Nucleus accumbens (tissue), 56 donors: ENCODE results near the gene MYB.

ENCODE experiments used
- DNase-seq, 56 donors: peaks; one replicate each; lab custom pipeline; 2025; lab: John Stamatoyannopoulos, UW

Gene MYB

GRCh38 chr6:135212935-135213334 lies 31.8 kb downstream of the MYB start:
- DNase-seq, result no peak

DNA sequence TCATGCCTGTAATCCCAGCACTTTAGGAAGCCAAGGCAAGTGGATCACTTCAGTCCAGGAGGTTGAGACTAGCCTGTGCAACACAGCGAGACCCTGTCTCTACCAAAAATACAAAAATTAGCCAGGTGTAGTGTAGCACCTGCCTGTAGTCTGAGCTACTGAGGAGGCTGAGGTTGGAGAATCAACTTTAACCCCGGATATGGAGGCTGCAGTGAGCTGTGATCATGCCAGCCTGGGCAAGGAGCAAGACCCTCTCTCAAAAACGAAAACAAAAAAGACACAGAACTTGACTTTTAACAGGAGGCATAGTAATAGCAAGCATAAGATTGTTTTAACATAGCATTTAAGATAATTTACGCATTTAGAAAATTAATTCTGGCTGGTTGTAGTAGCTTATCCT lies 32.5 kb downstream of the MYB start:
- DNase-seq, result no peak

GRCh38 chr6:135215160-135215559 lies 34.1 kb downstream of the MYB start:
- DNase-seq, result no peak

- no peak for DNase-seq
These were observed 34.5 kb downstream of the MYB start for GRCh38 chr6:135215563-135215962.

- no peak for DNase-seq
These were observed 36.6 kb downstream of the MYB start for GRCh38 chr6:135217663-135218062.

- no peak for DNase-seq
These were observed 38.2 kb downstream of the MYB start for GRCh38 chr6:135219346-135219745.

GRCh38 chr6:135221042-135221441 lies 39.9 kb downstream of the MYB start:
- DNase-seq, result no peak

DNA sequence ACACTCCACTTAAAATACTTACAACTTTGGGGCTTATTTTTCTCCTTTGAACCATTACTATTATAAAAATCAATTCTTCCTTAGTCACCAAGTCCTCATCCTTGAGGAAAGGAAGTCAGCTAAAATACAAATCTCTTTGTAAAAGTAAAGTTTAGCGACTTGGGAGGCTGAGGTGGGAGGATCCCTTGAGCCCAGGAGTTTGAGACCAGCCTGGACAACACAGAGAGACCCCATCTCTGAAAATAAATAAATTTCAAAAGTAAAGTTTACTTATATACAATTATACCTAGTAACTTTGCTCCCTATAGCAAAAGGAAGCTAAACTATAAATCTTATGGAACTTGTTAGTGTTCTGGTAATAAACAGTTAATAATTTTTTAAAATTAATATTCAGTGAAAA lies 40.4 kb downstream of the MYB start:
- DNase-seq, result no peak

- no peak for DNase-seq
These were observed 41.5 kb downstream of the MYB start for GRCh38 chr6:135222623-135223022.

GRCh38 chr6:135224037-135224647 lies 43.0 kb downstream of the MYB start:
- DNase-seq, result no peak

- no peak for DNase-seq
These were observed 44.8 kb downstream of the MYB start for GRCh38 chr6:135225911-135226310.

GRCh38 chr6:135226537-135226936 lies 45.4 kb downstream of the MYB start:
- DNase-seq, result no peak

DNA sequence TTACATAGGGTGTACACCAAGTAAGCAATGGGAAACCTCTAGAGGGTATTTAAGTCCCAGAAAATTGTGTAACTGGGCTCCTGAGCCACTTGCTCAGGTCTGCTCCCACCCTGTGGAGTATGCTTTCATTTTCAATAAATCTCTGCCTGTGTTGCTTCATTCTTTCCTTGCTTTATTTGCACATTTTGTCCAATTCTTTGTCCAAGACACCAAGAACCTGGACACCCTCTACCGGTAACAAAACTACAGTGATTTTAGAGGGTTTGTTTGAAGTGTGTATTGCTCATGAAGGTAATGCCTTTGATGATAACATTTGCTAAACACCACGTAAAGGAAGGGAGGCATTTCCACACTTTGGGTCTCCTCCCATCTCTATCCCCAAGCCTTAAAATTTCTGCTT lies 46.2 kb downstream of the MYB start:
- DNase-seq, result no peak

DNA sequence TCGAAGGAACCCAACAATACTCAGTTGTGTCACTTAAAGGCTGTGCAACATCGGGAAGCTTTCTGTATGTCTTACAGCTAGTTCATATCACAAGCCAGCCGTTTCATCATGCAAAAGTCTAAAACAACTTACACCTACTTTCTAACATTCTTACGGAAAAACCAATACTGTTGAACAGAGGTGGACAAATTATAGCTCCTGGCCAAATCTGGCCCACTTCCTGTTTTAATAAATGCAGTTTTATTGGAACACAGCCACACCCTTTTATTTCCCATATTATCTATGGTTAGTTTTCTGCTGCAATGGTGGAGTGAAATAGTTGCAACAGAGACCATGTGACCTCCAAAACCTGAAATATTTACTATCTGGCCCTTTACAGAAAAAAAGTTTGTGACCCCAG lies 46.6 kb downstream of the MYB start:
- no peak for DNase-seq

DNA sequence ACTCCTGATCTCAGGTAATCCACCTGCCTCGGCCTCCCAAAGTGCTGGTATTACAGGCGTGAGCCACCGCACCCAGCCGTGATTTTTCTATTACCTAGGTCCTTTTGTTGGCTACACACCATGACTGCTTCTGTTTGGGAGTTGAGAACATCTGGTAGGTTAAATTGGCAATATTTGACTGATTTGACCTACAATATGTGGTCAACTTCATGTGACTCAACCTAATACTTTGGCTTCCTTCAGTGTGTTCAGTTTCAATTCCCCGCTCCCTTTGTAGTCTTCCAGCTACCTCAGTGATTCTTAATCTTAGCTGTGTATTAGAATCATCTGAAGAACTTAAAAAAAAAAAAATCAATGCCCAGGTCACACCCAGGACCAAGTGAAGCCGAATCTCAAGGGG lies 47.4 kb downstream of the MYB start:
- DNase-seq, result no peak

- DNase-seq, result no peak
These were observed 48.9 kb downstream of the MYB start for GRCh38 chr6:135229996-135230395.

- DNase-seq, result no peak
These were observed 49.8 kb downstream of the MYB start for GRCh38 chr6:135230711-135231468.

DNA sequence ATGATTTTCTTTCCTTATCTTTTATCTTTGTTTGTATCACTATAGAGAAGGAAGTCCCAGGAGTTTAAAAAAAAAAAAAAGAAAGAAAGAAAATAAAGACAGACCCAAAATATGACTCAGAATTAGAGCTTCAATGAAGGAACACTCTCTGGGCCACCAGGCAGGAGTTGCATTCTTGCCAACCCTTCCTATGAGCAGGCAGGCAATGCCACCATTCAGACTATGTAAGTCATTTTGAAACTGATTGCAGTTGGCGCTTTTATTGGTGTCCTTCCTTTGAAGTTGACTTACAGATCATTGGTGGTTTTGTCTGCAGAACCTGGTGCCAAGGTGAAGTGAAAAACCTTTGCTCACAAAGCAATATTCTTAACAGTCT lies 50.3 kb downstream of the MYB start:
- no peak for DNase-seq

- no peak for DNase-seq
These were observed 52.8 kb downstream of the MYB start for GRCh38 chr6:135233686-135234491.

GRCh38 chr6:135234492-135234780 lies 53.3 kb downstream of the MYB start:
- no peak for DNase-seq

- DNase-seq, result no peak
These were observed 54.6 kb downstream of the MYB start for GRCh38 chr6:135235716-135236115.

GRCh38 chr6:135236319-135236718 lies 55.2 kb downstream of the MYB start:
- DNase-seq, result no peak
